AG09309 (cell line): Measurements from ENCODE around the gene PMPCA.
"Not testable (repeated sequence)": the region's sequence is repeated elsewhere in the genome, so short reads cannot be mapped to it uniquely, and the experiment has no call there.

Experiments used
- DNase-seq: peaks from one replicate; pipeline ENCODE4 v3.0.0-alpha.2; 2010; ENCODE audit warnings: low read depth
- H3K4me3 ChIP-seq: 2 replicates; pipeline ENCODE4 v1.5.1; 2011; ENCODE audit warnings: mild to moderate bottlenecking, low read depth, low read length, moderate library complexity; ENCODE audit not compliant: control insufficient read depth
- TF ChIP-seq, protein P1 (sequence below): IDR thresholded peaks from 2 replicates; pipeline ENCODE4 v1.5.1; 2011; ENCODE audit warnings: mild to moderate bottlenecking, low read depth, low read length, inconsistent platforms; ENCODE audit not compliant: insufficient read depth, control insufficient read depth; ENCODE audit errors: missing control alignments

The PMPCA gene

DNA sequence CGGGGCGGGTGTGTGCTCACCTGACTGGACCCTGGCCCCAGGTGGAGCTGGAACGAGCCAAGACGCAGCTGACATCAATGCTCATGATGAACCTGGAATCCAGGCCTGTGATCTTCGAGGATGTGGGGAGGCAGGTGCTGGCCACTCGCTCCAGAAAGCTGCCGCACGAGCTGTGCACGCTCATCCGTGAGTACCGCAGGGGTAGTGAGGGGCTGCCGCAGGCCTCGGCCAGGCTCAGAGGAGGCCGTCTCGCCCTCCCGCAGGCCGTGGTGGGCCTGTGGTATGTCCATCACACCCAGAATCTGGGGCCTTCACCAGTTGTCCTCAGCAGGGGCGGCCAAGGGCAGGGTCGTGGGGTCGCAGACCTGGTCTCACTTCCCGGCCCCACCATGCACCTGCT, 11.3 kb downstream of the PMPCA start:
- H3K4me3 ChIP-seq, result no peak overlapping the region
- TF ChIP-seq, protein P1, sequence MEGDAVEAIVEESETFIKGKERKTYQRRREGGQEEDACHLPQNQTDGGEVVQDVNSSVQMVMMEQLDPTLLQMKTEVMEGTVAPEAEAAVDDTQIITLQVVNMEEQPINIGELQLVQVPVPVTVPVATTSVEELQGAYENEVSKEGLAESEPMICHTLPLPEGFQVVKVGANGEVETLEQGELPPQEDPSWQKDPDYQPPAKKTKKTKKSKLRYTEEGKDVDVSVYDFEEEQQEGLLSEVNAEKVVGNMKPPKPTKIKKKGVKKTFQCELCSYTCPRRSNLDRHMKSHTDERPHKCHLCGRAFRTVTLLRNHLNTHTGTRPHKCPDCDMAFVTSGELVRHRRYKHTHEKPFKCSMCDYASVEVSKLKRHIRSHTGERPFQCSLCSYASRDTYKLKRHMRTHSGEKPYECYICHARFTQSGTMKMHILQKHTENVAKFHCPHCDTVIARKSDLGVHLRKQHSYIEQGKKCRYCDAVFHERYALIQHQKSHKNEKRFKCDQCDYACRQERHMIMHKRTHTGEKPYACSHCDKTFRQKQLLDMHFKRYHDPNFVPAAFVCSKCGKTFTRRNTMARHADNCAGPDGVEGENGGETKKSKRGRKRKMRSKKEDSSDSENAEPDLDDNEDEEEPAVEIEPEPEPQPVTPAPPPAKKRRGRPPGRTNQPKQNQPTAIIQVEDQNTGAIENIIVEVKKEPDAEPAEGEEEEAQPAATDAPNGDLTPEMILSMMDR, result no peak
- no peak for DNase-seq

DNA sequence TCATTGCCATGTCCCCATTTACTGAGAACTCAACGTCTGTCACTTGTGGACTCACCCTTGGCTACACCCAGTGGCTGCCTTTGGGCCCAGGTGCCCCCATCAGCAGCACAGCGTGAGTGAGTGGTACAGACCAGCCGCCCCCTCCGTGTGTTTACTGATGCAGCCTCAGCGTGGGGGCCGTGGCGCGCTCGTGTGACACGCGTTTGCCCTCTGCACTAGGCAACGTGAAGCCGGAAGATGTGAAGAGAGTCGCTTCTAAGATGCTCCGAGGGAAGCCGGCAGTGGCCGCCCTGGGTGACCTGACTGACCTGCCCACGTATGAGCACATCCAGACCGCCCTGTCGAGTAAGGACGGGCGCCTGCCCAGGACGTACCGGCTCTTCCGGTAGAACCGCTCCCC, 12.4 kb downstream of the PMPCA start:
- TF ChIP-seq, protein P1, result no peak
- H3K4me3 ChIP-seq, result no peak overlapping the region
- no peak for DNase-seq

DNA sequence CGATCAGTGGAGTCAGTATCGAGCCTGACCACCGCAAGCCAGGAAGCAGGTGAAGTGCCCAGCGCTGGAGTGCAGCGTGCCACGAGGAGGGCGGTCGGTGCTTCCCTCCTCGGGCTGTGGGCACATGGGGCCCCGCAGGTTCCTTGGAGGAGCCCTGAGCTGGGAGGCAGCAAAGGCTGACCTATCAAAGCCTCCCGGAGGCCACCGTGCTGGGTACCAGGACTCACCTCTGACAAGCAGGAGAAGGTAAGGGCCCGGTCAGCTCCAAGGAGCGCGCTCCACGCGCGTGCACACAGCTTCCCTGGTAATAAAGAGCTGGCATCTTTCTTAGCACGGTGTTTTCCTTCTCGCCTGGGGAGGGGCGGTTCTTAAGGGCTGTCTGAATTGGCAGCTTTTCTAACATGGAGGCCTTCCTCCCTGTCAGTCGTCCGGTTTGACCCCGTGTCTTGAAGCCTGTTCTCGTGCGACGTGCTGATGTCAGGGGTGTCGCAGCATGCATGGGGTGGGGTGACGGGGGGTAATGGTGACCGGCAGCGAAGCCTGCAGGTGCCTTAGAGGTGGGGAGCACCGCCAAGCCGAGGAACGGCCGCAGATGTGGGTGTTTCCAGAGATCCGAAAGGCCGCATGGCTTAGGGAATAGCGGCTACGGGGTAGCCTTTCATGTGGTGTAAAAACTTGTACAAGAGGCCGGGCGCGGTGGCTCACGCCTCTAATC, 13.1 kb downstream of the PMPCA start:
- H3K4me3 ChIP-seq, result no peak overlapping the region
- TF ChIP-seq, protein P1, result no peak
- DNase-seq, result no peak

DNA sequence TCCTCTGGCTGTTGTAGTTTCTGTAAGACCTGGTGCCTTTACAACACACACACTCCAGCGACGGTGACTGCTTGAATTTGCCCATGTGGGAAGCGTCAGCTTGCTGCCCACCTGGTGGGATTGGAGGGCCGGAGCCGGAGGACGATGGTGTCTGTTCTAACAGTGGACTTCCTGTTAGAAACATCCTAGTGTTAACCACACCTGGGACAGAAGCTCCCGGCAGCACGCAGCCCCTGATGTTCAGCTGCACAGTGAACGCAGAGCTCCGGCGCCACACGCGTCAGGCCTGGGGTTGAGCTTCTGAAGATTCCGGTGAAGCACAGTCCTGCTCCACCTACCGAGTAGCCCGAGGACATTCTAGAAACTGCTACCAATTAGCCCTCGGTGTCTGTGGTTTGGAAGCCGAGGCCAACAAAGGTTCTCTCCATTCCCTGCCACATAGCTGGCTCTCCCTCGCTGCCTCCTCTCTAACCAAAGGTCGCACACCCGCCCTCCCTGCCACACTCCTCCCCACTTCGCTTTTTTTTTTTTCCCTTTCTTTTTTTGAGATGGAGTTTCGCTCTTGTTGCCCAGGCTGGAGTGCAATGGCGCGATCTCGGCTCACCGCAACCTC, 14.4 kb downstream of the PMPCA start:
- TF ChIP-seq, protein P1, result no peak
- no peak for DNase-seq
- no peak overlapping the region for H3K4me3 ChIP-seq

DNA sequence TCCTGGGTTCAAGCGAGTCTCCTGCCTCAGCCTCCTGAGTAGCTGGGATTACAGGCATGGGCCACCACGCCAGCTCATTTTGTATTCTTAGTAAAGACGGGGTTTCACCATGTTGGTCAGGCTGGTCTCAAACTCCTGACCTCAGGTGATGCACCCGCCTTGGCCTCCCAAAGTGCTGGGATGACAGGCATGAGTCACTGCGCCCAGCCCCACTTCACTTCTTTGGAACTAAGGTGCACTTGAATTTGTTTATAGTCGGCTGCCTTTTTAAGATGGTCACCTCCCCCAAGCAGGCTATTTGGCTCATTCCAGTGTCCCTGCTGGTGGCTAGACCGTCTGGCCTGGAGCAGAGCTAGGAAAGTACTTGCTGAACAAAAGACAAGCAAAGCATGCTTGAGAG, 14.9 kb downstream of the PMPCA start:
- DNase-seq, H3K4me3 ChIP-seq: not testable (repeated sequence)

DNA sequence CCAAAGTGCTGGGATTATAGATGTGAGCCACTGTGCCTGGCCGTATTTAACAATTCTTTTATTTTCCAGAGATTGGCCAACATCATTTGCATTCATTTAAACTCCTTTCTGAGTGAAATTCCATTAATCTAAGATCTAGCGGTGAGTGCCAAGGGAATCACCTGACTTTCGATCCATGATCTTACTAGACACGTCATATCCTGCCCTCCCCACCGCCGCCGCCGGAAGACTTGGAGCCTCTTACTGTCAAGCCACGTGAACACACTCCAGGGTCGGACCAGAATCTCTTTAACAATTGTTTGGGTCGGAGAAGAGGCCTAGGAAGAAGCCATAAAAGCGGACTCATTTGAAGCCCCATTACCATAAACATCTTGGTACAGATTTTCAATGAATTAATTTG, 16.3 kb downstream of the PMPCA start:
- TF ChIP-seq, protein P1, result no peak
- no peak overlapping the region for H3K4me3 ChIP-seq
- DNase-seq, result no peak

DNA sequence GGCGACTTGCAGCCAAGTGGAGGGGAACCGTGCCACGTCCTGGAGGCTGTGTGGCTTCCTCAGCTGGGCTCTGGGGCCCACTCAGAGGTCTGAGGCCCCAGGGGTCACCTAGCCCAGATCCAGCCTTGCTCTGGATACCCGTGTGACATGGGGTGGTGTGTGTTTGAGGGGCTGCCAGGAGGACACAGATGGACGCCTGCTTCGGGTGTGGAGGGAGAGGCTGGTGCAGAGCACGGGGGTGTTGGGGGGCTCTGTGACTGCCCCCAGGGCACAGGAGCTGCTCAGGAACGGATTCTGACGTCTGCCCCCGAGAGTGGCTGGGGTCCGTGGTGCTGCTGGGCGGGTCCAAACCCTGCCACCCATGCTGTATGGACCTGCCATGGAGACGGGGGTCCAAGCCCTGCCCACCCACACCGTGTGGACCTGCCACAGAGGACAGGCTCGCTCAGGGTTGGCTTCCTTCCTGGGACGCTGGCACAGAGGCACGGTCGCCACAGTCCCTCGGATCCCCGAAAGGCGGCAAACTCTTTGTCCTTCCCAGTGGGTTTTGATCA, 18.7 kb downstream of the PMPCA start:
- H3K4me3 ChIP-seq, result no peak overlapping the region
- TF ChIP-seq, protein P1, result no peak
- no peak for DNase-seq
